HG03135 (cell line): Measurements from ENCODE around the gene GSTT4.
"Not testable (repeated sequence)": the region's sequence is repeated elsewhere in the genome, so short reads cannot be mapped to it uniquely, and the experiment has no call there.

Source experiments
- ATAC-seq: cut with Tn5 transposase; IDR thresholded peaks from one replicate; pipeline ENCODE4 v1.9.1; 2021; ENCODE audit warnings: mild to moderate bottlenecking, moderate library complexity; ENCODE audit not compliant: unreplicated experiment

Gene GSTT4

DNA sequence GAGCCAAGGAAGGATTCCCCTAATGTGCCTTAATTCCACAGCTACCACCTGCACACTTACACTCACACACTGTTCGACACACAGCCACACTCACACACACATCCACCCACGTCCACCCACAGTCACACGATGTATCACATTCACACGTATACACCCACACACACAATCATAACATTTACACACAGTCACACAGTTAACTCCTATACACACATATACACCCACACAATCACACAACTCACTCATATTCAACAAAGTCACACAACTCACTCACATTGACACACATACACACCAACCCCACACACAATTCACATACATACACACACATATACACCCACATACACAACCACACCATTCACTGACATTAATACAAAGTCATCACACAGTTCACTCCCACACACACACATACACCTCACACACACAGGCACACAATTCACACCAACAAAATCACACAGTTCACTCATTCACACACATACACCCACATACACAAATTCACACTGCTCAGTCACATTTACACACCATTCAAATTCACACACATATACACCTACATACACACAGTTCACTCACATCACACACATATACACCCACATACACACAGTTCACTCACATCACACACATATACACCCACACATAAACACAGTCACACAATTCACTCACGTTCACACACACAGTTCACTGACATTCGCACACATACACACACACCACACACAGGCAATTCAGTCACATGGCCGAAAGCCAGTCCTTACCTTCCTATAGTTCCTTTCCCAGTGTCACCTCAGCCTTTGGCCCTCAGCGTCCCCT lies 50.9 kb downstream of the GSTT4 start:
- ATAC-seq = not testable (repeated sequence)

DNA sequence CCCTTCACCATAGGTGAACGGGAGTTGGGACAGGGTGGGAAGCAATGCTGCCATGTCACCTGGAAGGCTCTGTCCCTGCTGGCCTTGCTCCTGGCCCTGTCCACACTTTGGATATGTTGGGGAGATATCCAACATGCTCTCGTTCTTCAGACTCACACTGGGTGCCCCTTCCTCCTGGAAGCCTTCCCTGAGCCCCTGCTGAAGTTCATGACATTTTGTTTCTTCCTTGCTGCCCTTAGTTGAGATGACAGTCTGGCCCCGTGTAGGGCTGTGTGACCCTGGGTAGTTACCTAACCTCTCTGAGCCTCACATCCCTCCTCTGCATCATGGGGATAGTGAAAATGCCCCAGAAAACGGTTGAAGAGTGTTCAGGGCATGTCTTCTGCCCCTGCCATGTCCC lies 51.8 kb downstream of the GSTT4 start:
- not testable (repeated sequence) for ATAC-seq

DNA sequence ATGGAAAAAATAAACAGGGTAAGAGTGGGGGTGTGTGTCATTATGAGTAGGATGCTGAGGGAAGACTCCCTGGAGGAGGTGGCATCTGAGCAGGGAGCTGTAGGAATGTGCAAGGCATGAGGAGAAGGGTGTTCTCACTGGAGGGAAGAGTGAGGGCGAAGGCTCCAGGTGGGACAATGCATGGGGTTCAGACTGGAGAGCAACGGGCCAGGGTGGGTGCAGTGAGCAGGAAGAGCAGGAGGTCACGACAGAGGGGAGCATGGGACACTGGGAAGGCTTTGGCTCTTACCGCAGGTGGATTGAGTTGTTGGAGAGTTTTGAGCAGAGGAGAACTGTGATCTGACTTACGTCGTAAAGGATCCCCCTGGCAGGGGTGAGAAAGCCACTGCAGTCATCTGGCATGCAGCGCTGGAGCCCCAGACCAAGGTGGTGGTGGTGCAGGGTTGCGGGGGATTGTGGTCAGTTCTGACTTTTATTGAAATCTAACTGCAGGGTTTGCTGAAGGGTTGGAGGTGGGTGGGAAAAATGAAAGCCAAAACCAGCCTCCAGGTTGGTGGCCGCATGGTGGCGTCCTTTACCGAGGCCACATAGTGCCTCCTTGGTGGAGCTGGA lies 52.4 kb downstream of the GSTT4 start:
- ATAC-seq = not testable (repeated sequence)

DNA sequence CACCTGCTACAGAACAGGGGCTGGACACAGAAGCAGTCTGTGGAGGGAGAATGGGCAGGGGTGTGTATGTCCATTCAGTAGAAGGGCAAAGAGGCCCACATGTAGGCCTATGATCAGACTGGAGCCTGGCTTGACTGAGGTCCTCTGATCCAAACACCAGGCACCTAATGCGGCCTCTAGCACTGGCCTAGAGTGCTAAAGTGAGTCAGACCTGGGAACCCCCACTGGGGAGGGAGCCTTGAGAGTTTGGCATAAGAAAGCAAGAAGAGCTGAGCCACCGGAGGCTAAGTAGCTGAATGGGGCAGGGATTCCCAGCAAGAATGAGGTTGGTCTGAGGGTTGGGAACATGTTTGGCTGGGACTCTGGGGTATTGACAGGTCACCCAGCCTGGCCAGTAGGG lies 53.9 kb downstream of the GSTT4 start:
- ATAC-seq = not testable (repeated sequence)

DNA sequence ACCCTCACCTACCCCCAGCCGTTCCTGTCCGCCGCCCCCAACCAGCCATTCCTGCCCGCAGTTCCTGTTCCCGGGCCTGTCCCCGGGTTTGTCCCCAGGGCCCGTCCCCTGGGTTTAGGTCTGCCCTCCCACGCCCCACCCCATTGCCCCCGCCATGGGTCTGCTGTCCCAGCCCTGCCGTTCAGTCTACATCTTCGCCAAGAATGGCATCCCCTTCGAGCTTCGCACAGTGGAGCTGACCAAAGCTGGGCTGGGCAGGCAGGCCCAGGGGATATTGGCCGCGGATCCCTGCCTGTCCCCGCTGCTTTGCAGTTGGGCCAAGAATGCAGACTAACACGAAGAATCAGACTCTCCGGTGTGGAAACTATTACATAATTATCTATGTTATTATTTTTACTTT lies 55.5 kb downstream of the GSTT4 start:
- not testable (repeated sequence) for ATAC-seq
